Coronary artery (tissue), 2 donors: Measurements from ENCODE around the gene ADM2.

Experiments used
- DNase-seq: peaks from one replicate; pipeline ENCODE4 v3.0.0-alpha.2; 2017; ENCODE audit warnings: low spot score
- H3K27ac ChIP-seq, 2 donors: fragments of 200-600 bp; sonication (generic); one replicate each; pipeline ENCODE4 v1.5.1; 2016 to 2019
- H3K4me3 ChIP-seq: fragments of 200-600 bp; sonication (generic); 2 replicates; pipeline ENCODE4 v1.5.1; 2016; ENCODE audit warnings: mild to moderate bottlenecking, moderate library complexity
- CTCF ChIP-seq: fragments of 200-600 bp; sonication (generic); IDR thresholded peaks from one replicate; pipeline ENCODE4 v1.5.1; 2019; ENCODE audit warnings: antibody characterized with exemption

The ADM2 gene

GRCh38 chr22:50436841-50437341 lies 44.5 kb upstream of the ADM2 start:
- no peak overlapping the region for H3K4me3 ChIP-seq
- H3K27ac ChIP-seq: no peak overlapping the region
- no peak for TF ChIP-seq CTCF
- DNase-seq: no peak

- H3K4me3 ChIP-seq: no peak overlapping the region
- no peak for TF ChIP-seq CTCF
- no peak overlapping the region for H3K27ac ChIP-seq
- no peak for DNase-seq
These were observed 43.6 kb upstream of the ADM2 start for GRCh38 chr22:50437511-50438304.

GRCh38 chr22:50438305-50439275 lies 42.8 kb upstream of the ADM2 start:
- no peak for TF ChIP-seq CTCF
- Histone ChIP-seq H3K27ac (no peak overlapping the region), H3K4me3 (no peak overlapping the region)
- no peak for DNase-seq

- Histone ChIP-seq H3K27ac (no peak overlapping the region), H3K4me3 (no peak overlapping the region)
- no peak for DNase-seq
- TF ChIP-seq CTCF: no peak
These were observed 42.0 kb upstream of the ADM2 start for GRCh38 chr22:50439314-50439870.

- Histone ChIP-seq H3K27ac (no peak overlapping the region), H3K4me3 (no peak overlapping the region)
- TF ChIP-seq CTCF: no peak
- no peak for DNase-seq
These were observed 41.4 kb upstream of the ADM2 start for GRCh38 chr22:50439871-50440331.

- DNase-seq: no peak
- Histone ChIP-seq H3K4me3 (no peak overlapping the region), H3K27ac (no peak overlapping the region)
- TF ChIP-seq CTCF: no peak
These were observed 40.6 kb upstream of the ADM2 start for GRCh38 chr22:50440544-50441249.
